ENCODE data around the gene HMSD. TPM values are rescaled to one million over a fixed set of nuclear protein-coding genes. Genes with fewer than 3 reads are reported as not detected.

Gene HMSD
- total RNA-seq, 1 experiment from 2014 or later = not detected

GRCh38 chr18:63992751-63993150 lies 43.6 kb downstream of the HMSD start:
- DNase-seq (ENCODE audit: low spot score) = no peak

GRCh38 chr18:63994783-63995399 lies 45.8 kb downstream of the HMSD start:
- peak; percentile 48 for DNase-seq (ENCODE audit: low spot score)

GRCh38 chr18:63997041-63997440 lies 47.9 kb downstream of the HMSD start:
- DNase-seq (ENCODE audit: low spot score) = no peak

GRCh38 chr18:63997606-63998005 lies 48.5 kb downstream of the HMSD start:
- no peak for DNase-seq (ENCODE audit: low spot score)

- DNase-seq (ENCODE audit: low spot score) = no peak
Measured at GRCh38 chr18:63999871-64000270, 50.8 kb downstream of the HMSD start.

GRCh38 chr18:64002581-64002980 lies 53.5 kb downstream of the HMSD start:
- DNase-seq (ENCODE audit: low spot score) = no peak

- no peak for DNase-seq (ENCODE audit: low spot score)
Measured at GRCh38 chr18:64009305-64009704, 60.2 kb downstream of the HMSD start.

Other genes with a start within 250 kb of the HMSD start
- gene SERPINB11, start 246.3 kb upstream of the HMSD start, total RNA-seq (2014; rRNA removed; shearing (Covaris generic)) = not detected in 2 replicates
- 0.16 TPM in 1 of 2 replicates, not detected in the other for gene SERPINB7, start 173.9 kb upstream of the HMSD start, total RNA-seq (2014; rRNA removed; shearing (Covaris generic))
- gene SERPINB2, start 61.6 kb upstream of the HMSD start, total RNA-seq (2014; rRNA removed; shearing (Covaris generic)) = not detected in 2 replicates
- gene SERPINB10, start 41.3 kb upstream of the HMSD start, total RNA-seq (2014; rRNA removed; shearing (Covaris generic)) = not detected in 2 replicates
- gene SERPINB8, start 20.8 kb downstream of the HMSD start, total RNA-seq (2014; rRNA removed; shearing (Covaris generic)) = 3.4 and 4.8 TPM in 2 replicates
- not detected in 2 replicates for gene LINC00305, start 199.8 kb downstream of the HMSD start, total RNA-seq (2014; rRNA removed; shearing (Covaris generic))

Data from HT-29 (cell line).